ENCODE measurements around the gene RIT2.

Gene RIT2

GRCh38 chr18:43049021-43049420, 66.5 kb downstream of the RIT2 start:
- H3K9me3 ChIP-seq (ENCODE audit: control insufficient read depth, insufficient read depth, low read depth, low read length) = no peaks in the 10 kb centered on the region
- TF ChIP-seq KLF16 (tag by site-specific recombination; IDR thresholded peaks at IDR 0.05) (no peak), GLI4 (tag by site-specific recombination; IDR thresholded peaks at IDR 0.05) (no peak), ZNF324 (tag by site-specific recombination; IDR thresholded peaks at IDR 0.05) (no peak), ZFP37 (tag by site-specific recombination; IDR thresholded peaks at IDR 0.05) (no peak), BCL6B (tag by site-specific recombination; IDR thresholded peaks at IDR 0.05) (no peak), ZNF155 (tag by site-specific recombination; IDR thresholded peaks at IDR 0.05) (no peak), ZNF175 (tag by site-specific recombination; IDR thresholded peaks at IDR 0.05) (no peak), REPIN1 (tag by site-specific recombination; IDR thresholded peaks at IDR 0.05; ENCODE audit: low read depth) (no peak)
- TF ChIP-seq, protein P1, sequence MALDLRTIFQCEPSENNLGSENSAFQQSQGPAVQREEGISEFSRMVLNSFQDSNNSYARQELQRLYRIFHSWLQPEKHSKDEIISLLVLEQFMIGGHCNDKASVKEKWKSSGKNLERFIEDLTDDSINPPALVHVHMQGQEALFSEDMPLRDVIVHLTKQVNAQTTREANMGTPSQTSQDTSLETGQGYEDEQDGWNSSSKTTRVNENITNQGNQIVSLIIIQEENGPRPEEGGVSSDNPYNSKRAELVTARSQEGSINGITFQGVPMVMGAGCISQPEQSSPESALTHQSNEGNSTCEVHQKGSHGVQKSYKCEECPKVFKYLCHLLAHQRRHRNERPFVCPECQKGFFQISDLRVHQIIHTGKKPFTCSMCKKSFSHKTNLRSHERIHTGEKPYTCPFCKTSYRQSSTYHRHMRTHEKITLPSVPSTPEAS (tag by site-specific recombination; IDR thresholded peaks at IDR 0.05) = no peak
- TF ChIP-seq, protein P2, sequence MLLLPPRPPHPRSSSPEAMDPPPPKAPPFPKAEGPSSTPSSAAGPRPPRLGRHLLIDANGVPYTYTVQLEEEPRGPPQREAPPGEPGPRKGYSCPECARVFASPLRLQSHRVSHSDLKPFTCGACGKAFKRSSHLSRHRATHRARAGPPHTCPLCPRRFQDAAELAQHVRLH (tag by site-specific recombination; IDR thresholded peaks at IDR 0.05) = no peak
- ChIA-PET POLR2A (no interaction called here), CTCF (no interaction called here)
- no peak overlapping the region for H3K27ac ChIP-seq (ENCODE audit: extremely low read depth, low read depth, low read length)
- no peak overlapping the region for H3K4me3 ChIP-seq (ENCODE audit: low read depth, low read length)
- H3K36me3 ChIP-seq (ENCODE audit: control insufficient read depth in 2 of 2, insufficient read depth in 1 of 2, low read length in 2 of 2) = no peaks in the 10 kb centered on the region
- H3K4me1 ChIP-seq (ENCODE audit: control insufficient read depth, insufficient read depth, low read length) = no peaks in the 10 kb centered on the region; the same call in 1 of the 2 replicates

- Histone ChIP-seq H3K9me3 (ENCODE audit: control insufficient read depth, insufficient read depth, low read depth, low read length) (no peaks in the 10 kb centered on the region), H3K36me3 (ENCODE audit: control insufficient read depth in 2 of 2, insufficient read depth in 1 of 2, low read length in 2 of 2) (no peaks in the 10 kb centered on the region), H3K4me3 (ENCODE audit: low read depth, low read length) (no peak overlapping the region), H3K4me1 (ENCODE audit: control insufficient read depth, insufficient read depth, low read length) (no peaks in the 10 kb centered on the region), H3K27ac (ENCODE audit: extremely low read depth, low read depth, low read length) (no peak overlapping the region)
- ChIA-PET POLR2A (no interaction called here), CTCF (interaction anchor here (0.8 kb wide), 2 partner anchors 9 to 11 kb away, joined by 3 to 4 read pairs; no protein-coding TSS in a partner anchor)
- TF ChIP-seq KLF1 (tag by site-specific recombination; IDR thresholded peaks at IDR 0.05) (no peak), GLI2 (tag by site-specific recombination; IDR thresholded peaks at IDR 0.05; ENCODE audit: borderline replicate concordance, low read depth) (no peak), BCL6B (tag by site-specific recombination; IDR thresholded peaks at IDR 0.05) (no peak), PRDM4 (tag by site-specific recombination; IDR thresholded peaks at IDR 0.05) (no peak), ZNF341 (tag by site-specific recombination; IDR thresholded peaks at IDR 0.05; ENCODE audit: low read depth) (no peak), ZNF488 (tag by site-specific recombination; IDR thresholded peaks at IDR 0.05) (no peak), ZNF169 (tag by site-specific recombination; IDR thresholded peaks at IDR 0.05) (no peak), ZNF335 (tag by site-specific recombination; conservative IDR thresholded peaks at IDR 0.05) (no peak), ZNF621 (tag by site-specific recombination; IDR thresholded peaks at IDR 0.05) (no peak), ZNF155 (tag by site-specific recombination; IDR thresholded peaks at IDR 0.05) (no peak), ZNF311 (tag by site-specific recombination; IDR thresholded peaks at IDR 0.05; ENCODE audit: borderline replicate concordance) (no peak)
- TF ChIP-seq, protein P3, sequence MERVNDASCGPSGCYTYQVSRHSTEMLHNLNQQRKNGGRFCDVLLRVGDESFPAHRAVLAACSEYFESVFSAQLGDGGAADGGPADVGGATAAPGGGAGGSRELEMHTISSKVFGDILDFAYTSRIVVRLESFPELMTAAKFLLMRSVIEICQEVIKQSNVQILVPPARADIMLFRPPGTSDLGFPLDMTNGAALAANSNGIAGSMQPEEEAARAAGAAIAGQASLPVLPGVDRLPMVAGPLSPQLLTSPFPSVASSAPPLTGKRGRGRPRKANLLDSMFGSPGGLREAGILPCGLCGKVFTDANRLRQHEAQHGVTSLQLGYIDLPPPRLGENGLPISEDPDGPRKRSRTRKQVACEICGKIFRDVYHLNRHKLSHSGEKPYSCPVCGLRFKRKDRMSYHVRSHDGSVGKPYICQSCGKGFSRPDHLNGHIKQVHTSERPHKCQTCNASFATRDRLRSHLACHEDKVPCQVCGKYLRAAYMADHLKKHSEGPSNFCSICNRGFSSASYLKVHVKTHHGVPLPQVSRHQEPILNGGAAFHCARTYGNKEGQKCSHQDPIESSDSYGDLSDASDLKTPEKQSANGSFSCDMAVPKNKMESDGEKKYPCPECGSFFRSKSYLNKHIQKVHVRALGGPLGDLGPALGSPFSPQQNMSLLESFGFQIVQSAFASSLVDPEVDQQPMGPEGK (tag by site-specific recombination; IDR thresholded peaks at IDR 0.05) = no peak
- TF ChIP-seq, protein P4, sequence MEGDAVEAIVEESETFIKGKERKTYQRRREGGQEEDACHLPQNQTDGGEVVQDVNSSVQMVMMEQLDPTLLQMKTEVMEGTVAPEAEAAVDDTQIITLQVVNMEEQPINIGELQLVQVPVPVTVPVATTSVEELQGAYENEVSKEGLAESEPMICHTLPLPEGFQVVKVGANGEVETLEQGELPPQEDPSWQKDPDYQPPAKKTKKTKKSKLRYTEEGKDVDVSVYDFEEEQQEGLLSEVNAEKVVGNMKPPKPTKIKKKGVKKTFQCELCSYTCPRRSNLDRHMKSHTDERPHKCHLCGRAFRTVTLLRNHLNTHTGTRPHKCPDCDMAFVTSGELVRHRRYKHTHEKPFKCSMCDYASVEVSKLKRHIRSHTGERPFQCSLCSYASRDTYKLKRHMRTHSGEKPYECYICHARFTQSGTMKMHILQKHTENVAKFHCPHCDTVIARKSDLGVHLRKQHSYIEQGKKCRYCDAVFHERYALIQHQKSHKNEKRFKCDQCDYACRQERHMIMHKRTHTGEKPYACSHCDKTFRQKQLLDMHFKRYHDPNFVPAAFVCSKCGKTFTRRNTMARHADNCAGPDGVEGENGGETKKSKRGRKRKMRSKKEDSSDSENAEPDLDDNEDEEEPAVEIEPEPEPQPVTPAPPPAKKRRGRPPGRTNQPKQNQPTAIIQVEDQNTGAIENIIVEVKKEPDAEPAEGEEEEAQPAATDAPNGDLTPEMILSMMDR (tag by site-specific recombination; IDR thresholded peaks at IDR 0.05) = no peak
Observed at GRCh38 chr18:43046322-43046721, 69.2 kb downstream of the RIT2 start.
